Panc1 (cell line): Measurements from ENCODE around the gene ZFTA. TPM values are rescaled to one million over a fixed set of nuclear protein-coding genes. Genes with fewer than 3 reads are reported as not detected.

Experiments
- ATAC-seq: fragments of 200-7000 bp; cut with Tn5 transposase; 2 replicates; pipeline ENCODE4 v1.9.1; 2020; ENCODE audit warnings: mild to moderate bottlenecking, moderate library complexity
- BruUV-seq: library from RNA; stranded (reverse); fragments of 400-500 nt; replicated peaks from 2 replicates; lab custom pipeline; 2021; lab: Mats Ljungman, UMichigan
- CTCF ChIA-PET: fragments of 300-600 bp; sonication (Branson Sonifier 250); formaldehyde crosslinking; loops from one replicate; lab custom pipeline; 2022; ENCODE audit warnings: antibody characterized with exemption; lab: Charles Lee
- POLR2A ChIA-PET: fragments of 300-600 bp; sonication (Branson Sonifier 250); formaldehyde crosslinking; loops from one replicate; lab custom pipeline; 2022; ENCODE audit warnings: antibody characterized with exemption; lab: Charles Lee
- DNase-seq: peaks from one replicate; pipeline ENCODE4 v3.0.0-alpha.2; 2010; ENCODE audit warnings: low read depth, low spot score
- H3K27ac ChIP-seq: 2 replicates; pipeline ENCODE4 v1.5.1; 2011; ENCODE audit warnings: mild to moderate bottlenecking, low read length, inconsistent platforms
- H3K27me3 ChIP-seq: fragments of 200-500 bp; sonication (Bioruptor generic); 2 replicates; pipeline ENCODE4 v1.6.0; 2014; ENCODE audit warnings: low read length, inconsistent platforms; ENCODE audit not compliant: control insufficient read depth, insufficient read depth
- H3K36me3 ChIP-seq: fragments of 200-500 bp; sonication (Bioruptor generic); 2 replicates; pipeline ENCODE4 v1.5.1; 2014; ENCODE audit warnings: inconsistent platforms, mild to moderate bottlenecking, low read length, moderate library complexity; ENCODE audit not compliant: control insufficient read depth, insufficient read depth
- H3K4me1 ChIP-seq: 2 replicates; pipeline ENCODE4 v1.5.1; 2011; ENCODE audit warnings: inconsistent platforms, mild to moderate bottlenecking, low read length, moderate library complexity; ENCODE audit not compliant: control insufficient read depth, insufficient read depth
- H3K4me3 ChIP-seq, 2 experiments: 2 replicates each; pipeline ENCODE4 v1.5.1; 2011 to 2012; ENCODE audit warnings: low read depth in 2 of 2, low read length in 2 of 2, mild to moderate bottlenecking in 2 of 2, inconsistent platforms in 1 of 2, moderate library complexity in 1 of 2
- H3K9me3 ChIP-seq: fragments of 200-500 bp; sonication (Bioruptor generic); 2 replicates; pipeline ENCODE4 v1.5.1; 2014; ENCODE audit warnings: low read depth, mild to moderate bottlenecking, inconsistent platforms, low read length, moderate library complexity; ENCODE audit not compliant: control insufficient read depth, insufficient read depth
- POLR2AphosphoS5 ChIP-seq: IDR thresholded peaks from 2 replicates; pipeline ENCODE4 v1.6.1; 2012; ENCODE audit warnings: mild to moderate bottlenecking, low read depth, low read length, moderate library complexity
- SIN3A ChIP-seq: IDR thresholded peaks from 2 replicates; pipeline ENCODE4 v1.6.1; 2012; ENCODE audit warnings: low read depth, mild to moderate bottlenecking, low read length, moderate library complexity, borderline replicate concordance; ENCODE audit not compliant: insufficient read depth
- TCF7L2 ChIP-seq: IDR thresholded peaks from 2 replicates; pipeline ENCODE4 v1.6.1; 2011; ENCODE audit warnings: mild to moderate bottlenecking, low read depth, low read length, inconsistent platforms
- in situ Hi-C: cut with HindIII; loops from 2 replicates; pipeline ENCODE4 v1.10.0; 2016; ENCODE audit warnings: low sequenced_read_pairs, low pct_unique_long_range_greater_than_20kb
- intact Hi-C: fragments of 100-400 bp; cut with micrococcal nuclease; formaldehyde crosslinking; loops from one replicate; pipeline ENCODE4 v1.10.0; 2022; ENCODE audit not compliant: unreplicated experiment
- total RNA-seq: library from RNA; stranded (reverse); gene quantifications from one replicate; pipeline ENCODE4 v1.2.1, GENCODE V29; 2021; ENCODE audit not compliant: unreplicated experiment
- TF ChIP-seq, protein P1 (sequence below), 2 experiments: IDR thresholded peaks; 2 replicates each; pipeline ENCODE4 v1.6.1; 2011 to 2012; ENCODE audit warnings: low read depth in 2 of 2, control low read depth in 1 of 2, low read length in 1 of 2, mild to moderate bottlenecking in 1 of 2, moderate library complexity in 1 of 2; ENCODE audit not compliant: insufficient read depth in 1 of 2
- TF ChIP-seq, protein P2 (sequence below): fragments of 450-650 bp; IDR thresholded peaks from 2 replicates; pipeline ENCODE4 v1.5.1; 2017; ENCODE audit warnings: mild to moderate bottlenecking

The ZFTA gene
- total RNA-seq, 1 experiment from 2014 or later: 16.1 TPM

DNA sequence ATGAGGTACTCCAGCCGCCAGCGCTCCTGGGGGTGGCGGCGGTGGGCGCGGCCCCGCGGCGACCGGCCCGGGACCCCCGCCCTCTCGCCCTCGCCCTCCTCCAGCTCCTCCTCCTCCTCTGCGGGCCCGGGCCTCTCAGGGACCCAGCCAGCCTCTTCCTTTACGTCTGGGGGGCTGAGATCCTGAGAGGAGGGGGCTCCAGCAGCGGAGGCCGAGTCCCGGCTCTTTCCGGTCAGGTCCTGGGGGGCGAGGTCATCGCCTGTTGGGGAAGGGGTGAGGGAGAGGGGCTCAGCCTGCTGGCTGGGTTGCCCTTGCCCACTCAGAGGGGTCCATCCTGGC lies 4.3 kb downstream of the ZFTA start:
- Histone ChIP-seq H3K36me3 (peaks cover 10% of the 10 kb centered on the region; the same call in 1 of the 2 replicates), H3K4me3 (no peak overlapping the region), H3K9me3 (no peaks in the 10 kb centered on the region), H3K27ac (no peak overlapping the region), H3K27me3 (no peaks in the 10 kb centered on the region), H3K4me1 (peaks cover 8% of the 10 kb centered on the region)
- ChIA-PET CTCF (interaction anchor here (0.6 kb wide), 1 partner anchor 35 kb away, joined by 3 read pairs; no protein-coding TSS in a partner anchor), POLR2A (no interaction called here)
- no peak for DNase-seq
- intact Hi-C loops (loop anchor here (10.0 kb wide), 1 partner anchor 70 kb away; the partner anchor contains the start of gene MARK2), in situ Hi-C loops (no loop called here)
- BruUV-seq: no TSS peak
- TF ChIP-seq, protein P1, sequence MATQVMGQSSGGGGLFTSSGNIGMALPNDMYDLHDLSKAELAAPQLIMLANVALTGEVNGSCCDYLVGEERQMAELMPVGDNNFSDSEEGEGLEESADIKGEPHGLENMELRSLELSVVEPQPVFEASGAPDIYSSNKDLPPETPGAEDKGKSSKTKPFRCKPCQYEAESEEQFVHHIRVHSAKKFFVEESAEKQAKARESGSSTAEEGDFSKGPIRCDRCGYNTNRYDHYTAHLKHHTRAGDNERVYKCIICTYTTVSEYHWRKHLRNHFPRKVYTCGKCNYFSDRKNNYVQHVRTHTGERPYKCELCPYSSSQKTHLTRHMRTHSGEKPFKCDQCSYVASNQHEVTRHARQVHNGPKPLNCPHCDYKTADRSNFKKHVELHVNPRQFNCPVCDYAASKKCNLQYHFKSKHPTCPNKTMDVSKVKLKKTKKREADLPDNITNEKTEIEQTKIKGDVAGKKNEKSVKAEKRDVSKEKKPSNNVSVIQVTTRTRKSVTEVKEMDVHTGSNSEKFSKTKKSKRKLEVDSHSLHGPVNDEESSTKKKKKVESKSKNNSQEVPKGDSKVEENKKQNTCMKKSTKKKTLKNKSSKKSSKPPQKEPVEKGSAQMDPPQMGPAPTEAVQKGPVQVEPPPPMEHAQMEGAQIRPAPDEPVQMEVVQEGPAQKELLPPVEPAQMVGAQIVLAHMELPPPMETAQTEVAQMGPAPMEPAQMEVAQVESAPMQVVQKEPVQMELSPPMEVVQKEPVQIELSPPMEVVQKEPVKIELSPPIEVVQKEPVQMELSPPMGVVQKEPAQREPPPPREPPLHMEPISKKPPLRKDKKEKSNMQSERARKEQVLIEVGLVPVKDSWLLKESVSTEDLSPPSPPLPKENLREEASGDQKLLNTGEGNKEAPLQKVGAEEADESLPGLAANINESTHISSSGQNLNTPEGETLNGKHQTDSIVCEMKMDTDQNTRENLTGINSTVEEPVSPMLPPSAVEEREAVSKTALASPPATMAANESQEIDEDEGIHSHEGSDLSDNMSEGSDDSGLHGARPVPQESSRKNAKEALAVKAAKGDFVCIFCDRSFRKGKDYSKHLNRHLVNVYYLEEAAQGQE (IDR thresholded peaks at IDR 0.05; ENCODE audit: insufficient read depth in 1 of 2, low read depth in 2 of 2, low read length in 1 of 2): no peak
- TF ChIP-seq, protein P2, sequence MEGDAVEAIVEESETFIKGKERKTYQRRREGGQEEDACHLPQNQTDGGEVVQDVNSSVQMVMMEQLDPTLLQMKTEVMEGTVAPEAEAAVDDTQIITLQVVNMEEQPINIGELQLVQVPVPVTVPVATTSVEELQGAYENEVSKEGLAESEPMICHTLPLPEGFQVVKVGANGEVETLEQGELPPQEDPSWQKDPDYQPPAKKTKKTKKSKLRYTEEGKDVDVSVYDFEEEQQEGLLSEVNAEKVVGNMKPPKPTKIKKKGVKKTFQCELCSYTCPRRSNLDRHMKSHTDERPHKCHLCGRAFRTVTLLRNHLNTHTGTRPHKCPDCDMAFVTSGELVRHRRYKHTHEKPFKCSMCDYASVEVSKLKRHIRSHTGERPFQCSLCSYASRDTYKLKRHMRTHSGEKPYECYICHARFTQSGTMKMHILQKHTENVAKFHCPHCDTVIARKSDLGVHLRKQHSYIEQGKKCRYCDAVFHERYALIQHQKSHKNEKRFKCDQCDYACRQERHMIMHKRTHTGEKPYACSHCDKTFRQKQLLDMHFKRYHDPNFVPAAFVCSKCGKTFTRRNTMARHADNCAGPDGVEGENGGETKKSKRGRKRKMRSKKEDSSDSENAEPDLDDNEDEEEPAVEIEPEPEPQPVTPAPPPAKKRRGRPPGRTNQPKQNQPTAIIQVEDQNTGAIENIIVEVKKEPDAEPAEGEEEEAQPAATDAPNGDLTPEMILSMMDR: no peak
- ATAC-seq: no peak

DNA sequence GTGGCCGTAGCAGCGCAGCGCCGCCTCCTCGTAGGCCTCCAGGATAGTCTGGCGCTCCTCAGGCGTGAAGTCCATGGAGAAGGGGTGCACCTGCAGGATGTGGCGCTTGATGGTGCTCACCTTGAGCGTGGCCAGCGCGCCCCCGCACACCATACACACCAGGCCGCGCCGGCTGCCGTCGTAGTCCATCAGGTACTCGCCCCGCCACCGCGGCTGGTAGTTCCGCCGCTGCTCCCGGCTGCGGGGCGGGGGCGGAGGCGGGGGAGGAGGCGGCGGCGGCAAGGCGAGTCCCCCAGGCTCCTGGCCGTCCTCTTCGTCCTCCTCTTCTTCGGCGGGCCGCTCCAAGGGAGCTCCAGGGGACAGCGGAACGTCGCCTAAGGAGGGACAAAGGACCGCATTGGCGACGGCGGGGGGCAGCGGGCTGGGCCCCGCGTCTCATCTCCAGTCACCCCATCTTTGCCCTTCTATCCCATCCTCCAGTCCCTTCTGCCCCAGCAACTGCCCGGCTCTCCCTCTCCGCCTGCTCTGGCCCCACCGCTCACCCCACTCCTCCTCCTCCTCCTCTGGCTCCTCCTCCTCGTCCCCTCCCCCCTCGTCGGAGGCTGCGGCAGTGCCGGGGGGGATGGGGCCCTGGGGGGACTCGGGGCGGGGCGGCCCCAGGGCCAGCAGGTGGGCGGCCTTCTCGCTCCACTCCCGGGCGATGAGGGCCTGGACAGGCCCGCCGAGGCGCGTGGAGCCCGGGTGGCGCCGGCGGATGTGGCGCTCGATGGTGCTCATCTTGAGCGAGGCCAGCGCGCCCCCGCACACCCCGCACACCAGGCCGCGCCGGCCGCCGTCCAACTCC lies 4.9 kb downstream of the ZFTA start:
- Histone ChIP-seq H3K9me3 (no peaks in the 10 kb centered on the region), H3K27ac (no peak overlapping the region), H3K27me3 (no peaks in the 10 kb centered on the region), H3K4me1 (peaks cover 8% of the 10 kb centered on the region), H3K4me3 (no peak overlapping the region), H3K36me3 (peaks cover 11% of the 10 kb centered on the region; the same call in 1 of the 2 replicates)
- ATAC-seq (no peak), DNase-seq (no peak)
- ChIA-PET CTCF (interaction anchor here (0.6 kb wide), 1 partner anchor 35 kb away, joined by 3 read pairs; no protein-coding TSS in a partner anchor), POLR2A (no interaction called here)
- BruUV-seq: no TSS peak
- in situ Hi-C loops: no loop called here
- intact Hi-C loops: loop anchor here (10.0 kb wide), 1 partner anchor 71 kb away; the partner anchor contains the start of gene MARK2
- TF ChIP-seq TCF7L2: no peak
- TF ChIP-seq, protein P1 (IDR thresholded peaks at IDR 0.05; ENCODE audit: insufficient read depth in 1 of 2, low read depth in 2 of 2, low read length in 1 of 2): no peak
- no peak for TF ChIP-seq POLR2AphosphoS5
- TF ChIP-seq SIN3A: no peak
